ENCODE measurements around the gene ZNF444. TPM values are rescaled to one million over a fixed set of nuclear protein-coding genes. Genes with fewer than 3 reads are reported as not detected.
"Not testable (repeated sequence)": the region's sequence is repeated elsewhere in the genome, so short reads cannot be mapped to it uniquely, and the experiment has no call there.

ZNF444 gene
- total RNA-seq: 22.9 TPM
- long read RNA-seq, transcript ZNF444-201 (5 exons, 2,042 nt): major isoform, 9 of 26 reads
- long read RNA-seq, transcript ZNF444-211 (5 exons, 1,906 nt): minor isoform, 6 of 26 reads
- long read RNA-seq, partial matches to known transcripts: 2 of 26 reads
- long read RNA-seq, other reads (novel, unspliced or antisense): 9 of 26 reads

GRCh38 chr19:56140583-56141416 is at the start of gene ZNF444:
Gene ZNF444 (plus strand): TSS chr19:56141287. CDS start chr19:56146912, 5,625 bp downstream.
- DNase-seq (ENCODE audit: low spot score): peak; percentile 100
- intact Hi-C loops (cut with DNase I): loop anchor here (1.0 to 10.0 kb wide), 2 partner anchors 19 to 174 kb away; partner anchors contain the start of genes ZNF787 and ZSCAN5A

- DNase-seq (ENCODE audit: low spot score): no peak
- intact Hi-C loops (cut with DNase I): no loop called here
Observed at GRCh38 chr19:56091751-56092546, 49.1 kb upstream of the ZNF444 start.

GRCh38 chr19:56092685-56093631 is 48.1 kb upstream of the ZNF444 start:
- no peak for DNase-seq (ENCODE audit: low spot score)

GRCh38 chr19:56094449-56094848 is 46.6 kb upstream of the ZNF444 start:
- intact Hi-C loops (cut with DNase I): no loop called here
- no peak for DNase-seq (ENCODE audit: low spot score)

More at GRCh38 chr19:56092685-56093631, 48.1 kb upstream of the ZNF444 start:
- intact Hi-C loops (cut with DNase I): no loop called here

- no peak for DNase-seq (ENCODE audit: low spot score)
- intact Hi-C loops (cut with DNase I): no loop called here
Observed at GRCh38 chr19:56096665-56097064, 44.4 kb upstream of the ZNF444 start.

GRCh38 chr19:56097306-56097705 is 43.8 kb upstream of the ZNF444 start:
- DNase-seq (ENCODE audit: low spot score): no peak
- intact Hi-C loops (cut with DNase I): no loop called here

- no peak for DNase-seq (ENCODE audit: low spot score)
- intact Hi-C loops (cut with DNase I): no loop called here
Observed at GRCh38 chr19:56097776-56098175, 43.3 kb upstream of the ZNF444 start.

- DNase-seq (ENCODE audit: low spot score); intact Hi-C loops (cut with DNase I): not testable (repeated sequence)
Observed at GRCh38 chr19:56098237-56098636, 42.9 kb upstream of the ZNF444 start.

GRCh38 chr19:56098731-56099568 is 42.1 kb upstream of the ZNF444 start:
- intact Hi-C loops (cut with DNase I): no loop called here
- no peak for DNase-seq (ENCODE audit: low spot score)

- no peak for DNase-seq (ENCODE audit: low spot score)
- intact Hi-C loops (cut with DNase I): no loop called here
Observed at GRCh38 chr19:56099638-56100539, 41.2 kb upstream of the ZNF444 start.

GRCh38 chr19:56101095-56101494 is 40.0 kb upstream of the ZNF444 start:
- intact Hi-C loops (cut with DNase I): no loop called here
- DNase-seq (ENCODE audit: low spot score): no peak

- intact Hi-C loops (cut with DNase I): no loop called here
- DNase-seq (ENCODE audit: low spot score): no peak
Observed at GRCh38 chr19:56101746-56102535, 39.1 kb upstream of the ZNF444 start.

GRCh38 chr19:56103027-56103614 is 38.0 kb upstream of the ZNF444 start:
- intact Hi-C loops (cut with DNase I): no loop called here
- no peak for DNase-seq (ENCODE audit: low spot score)

- no peak for DNase-seq (ENCODE audit: low spot score)
- intact Hi-C loops (cut with DNase I): no loop called here
Observed at GRCh38 chr19:56104423-56104822, 36.7 kb upstream of the ZNF444 start.

GRCh38 chr19:56105090-56105701 is 35.9 kb upstream of the ZNF444 start:
- intact Hi-C loops (cut with DNase I): no loop called here
- DNase-seq (ENCODE audit: low spot score): peak; percentile 87

Measured in cardiac septum (tissue), 1 donor.